PFSK-1 (cell line): ENCODE measurements around the gene KIF26A.

Experiments used
- FOXP2 ChIP-seq: optimal IDR thresholded peaks from 2 replicates; pipeline ENCODE3; 2011; ENCODE audit warnings: borderline replicate concordance, control low read depth, inconsistent platforms; ENCODE audit not compliant: insufficient read depth; ENCODE audit errors: extremely low read length, extremely low read depth
- POLR2AphosphoS5 ChIP-seq: IDR thresholded peaks from 2 replicates; pipeline ENCODE4 v1.6.1; 2012; ENCODE audit warnings: low read depth, mild to moderate bottlenecking, control low read depth, low read length, moderate library complexity
- SIN3A ChIP-seq: IDR thresholded peaks from 2 replicates; pipeline ENCODE4 v1.6.1; 2012; ENCODE audit warnings: mild to moderate bottlenecking, low read length, moderate library complexity, borderline replicate concordance; ENCODE audit not compliant: insufficient read depth
- TAF1 ChIP-seq: IDR thresholded peaks from 2 replicates; pipeline ENCODE4 v1.6.1; 2012; ENCODE audit warnings: low read length, control low read depth, borderline replicate concordance; ENCODE audit not compliant: insufficient read depth
- TF ChIP-seq, protein P1 (sequence below), 2 experiments: IDR thresholded peaks; 2 replicates each; pipeline versions ENCODE4 v1.6.1 to v1.8.0; 2011 to 2012; ENCODE audit warnings: low read depth in 2 of 2, low read length in 2 of 2, control low read depth in 1 of 2, inconsistent platforms in 1 of 2, mild to moderate bottlenecking in 1 of 2, moderate library complexity in 1 of 2; ENCODE audit not compliant: insufficient read depth in 1 of 2

KIF26A gene

DNA sequence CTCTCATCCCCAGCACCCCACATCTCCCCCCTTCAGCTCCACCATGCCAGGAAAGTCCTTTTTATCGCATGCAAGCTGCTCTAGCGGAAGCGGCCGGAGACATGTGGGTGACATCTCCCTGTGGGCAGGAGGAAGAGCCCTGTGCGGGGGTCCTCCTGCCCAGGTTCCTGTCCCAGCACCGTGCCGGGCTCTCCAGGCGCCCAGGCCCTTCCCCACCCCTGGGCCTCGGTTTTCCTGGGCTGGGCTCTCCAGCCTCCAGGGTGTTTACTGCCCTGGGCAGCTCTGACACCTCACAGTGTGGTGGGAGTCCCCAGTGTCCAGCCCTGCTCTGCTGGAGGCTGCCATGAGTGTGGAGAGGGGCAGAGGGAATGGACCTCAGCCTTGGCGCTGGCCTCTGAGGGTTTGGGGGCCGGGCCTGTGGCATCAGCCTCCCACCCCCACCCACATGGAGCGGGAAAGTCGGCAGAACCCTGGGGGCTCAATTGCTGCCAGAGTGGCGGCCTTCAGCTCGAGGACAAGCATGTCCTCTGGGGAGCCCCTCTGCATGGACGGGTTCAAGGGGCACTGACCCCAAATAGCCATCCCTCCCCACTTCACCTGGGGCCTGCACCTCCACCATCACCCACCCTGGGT is 36.0 kb upstream of the KIF26A start:
- TF ChIP-seq, protein P1, sequence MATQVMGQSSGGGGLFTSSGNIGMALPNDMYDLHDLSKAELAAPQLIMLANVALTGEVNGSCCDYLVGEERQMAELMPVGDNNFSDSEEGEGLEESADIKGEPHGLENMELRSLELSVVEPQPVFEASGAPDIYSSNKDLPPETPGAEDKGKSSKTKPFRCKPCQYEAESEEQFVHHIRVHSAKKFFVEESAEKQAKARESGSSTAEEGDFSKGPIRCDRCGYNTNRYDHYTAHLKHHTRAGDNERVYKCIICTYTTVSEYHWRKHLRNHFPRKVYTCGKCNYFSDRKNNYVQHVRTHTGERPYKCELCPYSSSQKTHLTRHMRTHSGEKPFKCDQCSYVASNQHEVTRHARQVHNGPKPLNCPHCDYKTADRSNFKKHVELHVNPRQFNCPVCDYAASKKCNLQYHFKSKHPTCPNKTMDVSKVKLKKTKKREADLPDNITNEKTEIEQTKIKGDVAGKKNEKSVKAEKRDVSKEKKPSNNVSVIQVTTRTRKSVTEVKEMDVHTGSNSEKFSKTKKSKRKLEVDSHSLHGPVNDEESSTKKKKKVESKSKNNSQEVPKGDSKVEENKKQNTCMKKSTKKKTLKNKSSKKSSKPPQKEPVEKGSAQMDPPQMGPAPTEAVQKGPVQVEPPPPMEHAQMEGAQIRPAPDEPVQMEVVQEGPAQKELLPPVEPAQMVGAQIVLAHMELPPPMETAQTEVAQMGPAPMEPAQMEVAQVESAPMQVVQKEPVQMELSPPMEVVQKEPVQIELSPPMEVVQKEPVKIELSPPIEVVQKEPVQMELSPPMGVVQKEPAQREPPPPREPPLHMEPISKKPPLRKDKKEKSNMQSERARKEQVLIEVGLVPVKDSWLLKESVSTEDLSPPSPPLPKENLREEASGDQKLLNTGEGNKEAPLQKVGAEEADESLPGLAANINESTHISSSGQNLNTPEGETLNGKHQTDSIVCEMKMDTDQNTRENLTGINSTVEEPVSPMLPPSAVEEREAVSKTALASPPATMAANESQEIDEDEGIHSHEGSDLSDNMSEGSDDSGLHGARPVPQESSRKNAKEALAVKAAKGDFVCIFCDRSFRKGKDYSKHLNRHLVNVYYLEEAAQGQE (IDR thresholded peaks at IDR 0.05; ENCODE audit: insufficient read depth in 1 of 2, low read depth in 2 of 2, low read length in 2 of 2): no peak

GRCh38 chr14:104103061-104103445 is 35.3 kb upstream of the KIF26A start:
- TF ChIP-seq, protein P1 (IDR thresholded peaks at IDR 0.05; ENCODE audit: insufficient read depth in 1 of 2, low read depth in 2 of 2, low read length in 2 of 2): no peak
- no peak for TF ChIP-seq FOXP2
- no peak for TF ChIP-seq TAF1
- no peak for TF ChIP-seq POLR2AphosphoS5
- no peak for TF ChIP-seq SIN3A

- TF ChIP-seq TAF1 (no peak), SIN3A (no peak), FOXP2 (no peak), POLR2AphosphoS5 (no peak)
- TF ChIP-seq, protein P1 (IDR thresholded peaks at IDR 0.05; ENCODE audit: insufficient read depth in 1 of 2, low read depth in 2 of 2, low read length in 2 of 2): no peak
Measured at GRCh38 chr14:104103446-104104075, 34.8 kb upstream of the KIF26A start.

GRCh38 chr14:104104076-104104901 is 34.1 kb upstream of the KIF26A start:
- TF ChIP-seq POLR2AphosphoS5: no peak
- TF ChIP-seq FOXP2: no peak
- no peak for TF ChIP-seq SIN3A
- TF ChIP-seq TAF1: no peak
- TF ChIP-seq, protein P1 (IDR thresholded peaks at IDR 0.05; ENCODE audit: insufficient read depth in 1 of 2, low read depth in 2 of 2, low read length in 2 of 2): no peak
